Measurements from ENCODE around the gene GFOD1. TPM values are rescaled to one million over a fixed set of nuclear protein-coding genes. Genes with fewer than 3 reads are reported as not detected.

GFOD1 gene
- total RNA-seq, 1 experiment from 2014 or later = 29.5 TPM

DNA sequence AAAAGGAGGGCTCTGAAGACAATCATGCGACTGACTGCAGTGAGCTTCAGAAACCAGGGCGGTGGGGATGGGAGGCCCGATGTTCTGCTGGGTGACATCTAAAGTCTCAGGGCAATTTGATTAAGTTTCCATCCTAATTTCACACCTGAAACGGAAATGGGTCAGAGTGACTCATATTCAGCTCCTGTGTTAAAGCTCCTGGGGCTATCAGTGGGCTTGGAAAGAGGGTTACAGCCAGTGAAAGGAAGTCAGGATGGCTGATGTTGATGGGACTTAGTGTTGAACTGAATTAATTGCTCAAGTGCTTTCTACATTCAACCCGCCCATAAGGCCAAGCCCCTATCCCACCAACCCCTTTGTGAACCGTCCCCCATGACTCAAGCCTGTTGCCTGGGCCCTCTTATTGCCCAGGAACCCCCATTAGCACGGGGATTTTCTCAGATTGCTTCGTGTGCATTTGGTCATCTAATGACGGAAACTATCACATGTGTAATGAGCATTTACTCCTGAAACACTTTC lies 112.0 kb downstream of the GFOD1 start:
- DNase-seq = peak; percentile 78
- H3K4me3 ChIP-seq (ENCODE audit: low read length) = no peak overlapping the region; the same call in 1 of the 2 replicates

DNA sequence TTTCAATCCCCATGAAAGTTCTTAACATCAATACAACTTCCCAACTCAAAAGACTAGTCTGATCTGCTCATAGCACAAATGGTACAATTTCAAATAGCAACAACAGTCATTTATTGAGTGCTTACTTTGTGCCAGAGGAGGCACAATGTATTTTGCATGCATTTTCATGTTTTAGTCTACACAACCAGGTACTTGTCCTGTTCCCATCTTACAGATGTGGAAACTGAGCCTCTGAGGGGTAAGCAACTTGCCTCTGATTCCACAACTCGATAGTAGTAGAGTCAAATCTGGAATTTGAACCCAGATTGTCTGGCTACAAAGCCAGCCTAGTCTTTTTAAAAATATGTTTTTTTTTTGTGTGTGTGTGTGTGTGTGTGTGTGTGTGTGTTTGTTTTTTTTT lies 113.5 kb downstream of the GFOD1 start:
- Histone ChIP-seq H2AFZ (ENCODE audit: low read length) (no peak overlapping the region), H3K9ac (ENCODE audit: low read length) (0 out of 2 replicates have a peak overlapping the region, but pooled peaks have one; percentile 16), H3K27ac (ENCODE audit: low read length) (peak overlapping the region; percentile 84), H3K9me3 (ENCODE audit: low read length) (no peaks in the 10 kb centered on the region), H3K4me1 (ENCODE audit: low read length) (peaks cover 97% of the 10 kb centered on the region), H4K20me1 (ENCODE audit: insufficient read depth, low read depth, low read length) (no peaks in the 10 kb centered on the region), H3K27me3 (ENCODE audit: low read length) (no peaks in the 10 kb centered on the region), H3K9me2 (replicated peaks; ENCODE audit: insufficient read depth, low read length) (no peaks in the 10 kb centered on the region), H3K79me2 (ENCODE audit: low read length) (peaks cover 68% of the 10 kb centered on the region), H3K36me3 (ENCODE audit: insufficient read depth, low read length) (no peaks in the 10 kb centered on the region), H3K4me3 (ENCODE audit: low read length) (no peak overlapping the region), H3K4me2 (ENCODE audit: low read depth, low read length, poor library complexity, severe bottlenecking) (peak overlapping the region; percentile 34)
- no peak for DNase-seq

More for the DNA sequence above, 112.0 kb downstream of the GFOD1 start:
- peaks cover 97% of the 10 kb centered on the region for H3K4me1 ChIP-seq (ENCODE audit: low read length)
- H3K27ac ChIP-seq (ENCODE audit: low read length) = peak overlapping the region; percentile 79
- H3K4me2 ChIP-seq (ENCODE audit: low read depth, low read length, poor library complexity, severe bottlenecking) = peak overlapping the region; percentile 30
- no peaks in the 10 kb centered on the region for H4K20me1 ChIP-seq (ENCODE audit: insufficient read depth, low read depth, low read length)
- peak overlapping the region; percentile 31; the same call in 1 of the 2 replicates for H3K9ac ChIP-seq (ENCODE audit: low read length)
- H3K79me2 ChIP-seq (ENCODE audit: low read length) = peaks cover 53% of the 10 kb centered on the region
- H3K9me3 ChIP-seq (ENCODE audit: low read length) = no peaks in the 10 kb centered on the region
- H3K27me3 ChIP-seq (ENCODE audit: low read length) = no peaks in the 10 kb centered on the region
- H3K36me3 ChIP-seq (ENCODE audit: insufficient read depth, low read length) = no peaks in the 10 kb centered on the region
- H2AFZ ChIP-seq (ENCODE audit: low read length) = no peak overlapping the region
- no peaks in the 10 kb centered on the region for H3K9me2 ChIP-seq (replicated peaks; ENCODE audit: insufficient read depth, low read length)

- Histone ChIP-seq H3K4me1 (ENCODE audit: low read length) (peaks cover 97% of the 10 kb centered on the region), H3K9ac (ENCODE audit: low read length) (peak overlapping the region; percentile 16; the same call in 1 of the 2 replicates), H3K36me3 (ENCODE audit: insufficient read depth, low read length) (no peaks in the 10 kb centered on the region), H3K4me2 (ENCODE audit: low read depth, low read length, poor library complexity, severe bottlenecking) (peak overlapping the region; percentile 34), H3K9me3 (ENCODE audit: low read length) (no peaks in the 10 kb centered on the region), H3K4me3 (ENCODE audit: low read length) (no peak overlapping the region), H3K27me3 (ENCODE audit: low read length) (no peaks in the 10 kb centered on the region), H3K79me2 (ENCODE audit: low read length) (peaks cover 68% of the 10 kb centered on the region), H3K9me2 (replicated peaks; ENCODE audit: insufficient read depth, low read length) (no peaks in the 10 kb centered on the region), H2AFZ (ENCODE audit: low read length) (no peak overlapping the region), H4K20me1 (ENCODE audit: insufficient read depth, low read depth, low read length) (no peaks in the 10 kb centered on the region), H3K27ac (ENCODE audit: low read length) (peak overlapping the region; percentile 84)
- no peak for DNase-seq
Measured at GRCh38 chr6:13373488-13373886, 113.9 kb downstream of the GFOD1 start.

GRCh38 chr6:13372688-13373487 lies 114.5 kb downstream of the GFOD1 start:
- Histone ChIP-seq H2AFZ (ENCODE audit: low read length) (no peak overlapping the region), H3K79me2 (ENCODE audit: low read length) (peaks cover 68% of the 10 kb centered on the region), H3K27ac (ENCODE audit: low read length) (peak overlapping the region; percentile 84), H3K4me3 (ENCODE audit: low read length) (no peak overlapping the region), H3K27me3 (ENCODE audit: low read length) (no peaks in the 10 kb centered on the region), H3K36me3 (ENCODE audit: insufficient read depth, low read length) (no peaks in the 10 kb centered on the region), H3K9me2 (replicated peaks; ENCODE audit: insufficient read depth, low read length) (no peaks in the 10 kb centered on the region), H3K9me3 (ENCODE audit: low read length) (no peaks in the 10 kb centered on the region), H3K9ac (ENCODE audit: low read length) (peak overlapping the region; percentile 16), H3K4me2 (ENCODE audit: low read depth, low read length, poor library complexity, severe bottlenecking) (peak overlapping the region; percentile 34), H3K4me1 (ENCODE audit: low read length) (peaks cover 97% of the 10 kb centered on the region), H4K20me1 (ENCODE audit: insufficient read depth, low read depth, low read length) (no peaks in the 10 kb centered on the region)
- DNase-seq = no peak

GRCh38 chr6:13372076-13372475 lies 115.3 kb downstream of the GFOD1 start:
- H4K20me1 ChIP-seq (ENCODE audit: insufficient read depth, low read depth, low read length) = no peaks in the 10 kb centered on the region
- H3K27me3 ChIP-seq (ENCODE audit: low read length) = no peaks in the 10 kb centered on the region
- no peak overlapping the region for H3K4me2 ChIP-seq (ENCODE audit: low read depth, low read length, poor library complexity, severe bottlenecking)
- H3K79me2 ChIP-seq (ENCODE audit: low read length) = peaks cover 67% of the 10 kb centered on the region
- H2AFZ ChIP-seq (ENCODE audit: low read length) = no peak overlapping the region
- H3K9me2 ChIP-seq (replicated peaks; ENCODE audit: insufficient read depth, low read length) = no peaks in the 10 kb centered on the region
- H3K27ac ChIP-seq (ENCODE audit: low read length) = peak overlapping the region; percentile 84
- H3K9me3 ChIP-seq (ENCODE audit: low read length) = no peaks in the 10 kb centered on the region
- no peak overlapping the region; the same call in 1 of the 2 replicates for H3K9ac ChIP-seq (ENCODE audit: low read length)
- peaks cover 97% of the 10 kb centered on the region for H3K4me1 ChIP-seq (ENCODE audit: low read length)
- no peaks in the 10 kb centered on the region for H3K36me3 ChIP-seq (ENCODE audit: insufficient read depth, low read length)
- no peak for DNase-seq
- no peak overlapping the region for H3K4me3 ChIP-seq (ENCODE audit: low read length)

DNA sequence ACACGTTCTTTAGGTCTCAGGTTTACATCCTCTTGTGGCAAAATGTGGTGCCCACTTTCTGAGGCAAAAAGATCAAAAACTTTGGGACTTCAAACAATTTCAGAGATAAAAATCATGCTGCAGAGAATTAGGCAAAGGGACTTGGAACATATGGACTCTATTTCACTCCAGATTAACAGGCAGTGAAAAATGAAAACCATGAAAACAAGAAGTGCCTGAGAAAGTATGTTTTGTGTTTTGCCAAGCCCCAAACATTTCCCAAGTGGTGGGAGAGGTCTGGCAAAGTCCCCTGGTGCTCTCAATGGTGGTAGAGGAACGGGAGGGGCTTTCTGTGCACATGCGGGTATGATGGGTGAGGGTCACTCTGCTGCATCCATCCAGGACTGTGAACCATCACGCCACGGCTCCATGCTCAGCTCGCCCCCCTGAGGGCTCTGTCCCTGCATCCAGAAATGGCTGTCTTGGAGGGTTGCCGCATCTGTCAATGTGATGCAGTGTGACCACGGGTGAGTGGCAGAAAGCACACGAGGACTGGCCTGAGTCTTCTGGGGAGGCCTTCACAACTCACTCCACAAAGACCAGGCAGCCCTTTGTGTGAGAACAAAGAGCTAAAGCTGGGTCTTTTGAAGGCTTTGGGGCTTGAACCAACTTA lies 115.9 kb downstream of the GFOD1 start:
- no peak for DNase-seq
- H3K9me2 ChIP-seq (replicated peaks; ENCODE audit: insufficient read depth, low read length) = no peaks in the 10 kb centered on the region
- H3K9me3 ChIP-seq (ENCODE audit: low read length) = no peaks in the 10 kb centered on the region
- H3K27me3 ChIP-seq (ENCODE audit: low read length) = no peaks in the 10 kb centered on the region
- H3K27ac ChIP-seq (ENCODE audit: low read length) = peak overlapping the region; percentile 84
- H3K9ac ChIP-seq (ENCODE audit: low read length) = no peak overlapping the region
- no peak overlapping the region for H3K4me2 ChIP-seq (ENCODE audit: low read depth, low read length, poor library complexity, severe bottlenecking)
- no peak overlapping the region for H3K4me3 ChIP-seq (ENCODE audit: low read length)
- peaks cover 94% of the 10 kb centered on the region for H3K4me1 ChIP-seq (ENCODE audit: low read length)
- peaks cover 63% of the 10 kb centered on the region for H3K79me2 ChIP-seq (ENCODE audit: low read length)
- no peaks in the 10 kb centered on the region for H3K36me3 ChIP-seq (ENCODE audit: insufficient read depth, low read length)
- H4K20me1 ChIP-seq (ENCODE audit: insufficient read depth, low read depth, low read length) = no peaks in the 10 kb centered on the region
- H2AFZ ChIP-seq (ENCODE audit: low read length) = no peak overlapping the region

DNA sequence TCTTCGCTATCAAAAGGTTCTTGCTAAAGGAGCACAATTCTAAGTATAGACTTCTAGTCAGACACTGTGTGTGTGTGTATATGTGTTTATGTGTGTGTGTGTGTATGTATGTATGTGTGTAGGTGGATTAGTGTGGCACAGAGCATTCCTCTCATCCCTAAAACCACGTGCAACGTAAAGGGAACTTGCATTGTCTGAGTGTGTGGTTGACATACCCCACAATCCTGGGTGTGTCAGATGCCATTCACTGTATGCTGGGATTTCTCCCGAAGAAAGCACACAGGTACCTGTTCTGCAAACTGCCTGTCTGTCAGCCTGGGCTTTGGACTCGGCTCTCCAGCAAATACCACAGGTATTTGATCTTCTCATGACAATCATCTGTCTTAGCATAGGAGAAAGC lies 116.8 kb downstream of the GFOD1 start:
- Histone ChIP-seq H3K27me3 (ENCODE audit: low read length) (no peaks in the 10 kb centered on the region), H3K36me3 (ENCODE audit: insufficient read depth, low read length) (no peaks in the 10 kb centered on the region), H3K79me2 (ENCODE audit: low read length) (peaks cover 56% of the 10 kb centered on the region)

DNA sequence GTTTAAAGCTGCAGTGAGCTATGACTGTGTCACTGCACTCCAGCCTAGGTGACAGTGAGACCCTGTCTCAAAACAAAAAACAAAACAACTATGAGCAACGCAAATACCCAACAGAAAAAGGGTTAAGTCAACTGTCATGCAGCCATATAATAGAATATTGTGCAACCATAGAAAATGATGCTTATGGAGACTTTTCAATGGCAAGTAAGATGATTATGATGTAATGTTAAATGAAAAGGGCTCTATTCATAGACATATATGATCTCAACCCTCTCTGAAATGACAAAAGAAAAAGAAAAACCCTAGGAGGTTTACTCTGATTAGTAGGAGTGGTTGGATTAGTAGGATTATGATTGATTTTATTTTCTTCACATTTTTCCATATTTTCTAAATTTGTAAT lies 117.8 kb downstream of the GFOD1 start:
- Histone ChIP-seq H3K27me3 (ENCODE audit: low read length) (no peaks in the 10 kb centered on the region), H4K20me1 (ENCODE audit: insufficient read depth, low read depth, low read length) (no peaks in the 10 kb centered on the region), H3K4me2 (ENCODE audit: low read depth, low read length, poor library complexity, severe bottlenecking) (no peak overlapping the region), H3K9me3 (ENCODE audit: low read length) (no peaks in the 10 kb centered on the region), H3K4me1 (ENCODE audit: low read length) (peaks cover 75% of the 10 kb centered on the region), H3K9ac (ENCODE audit: low read length) (no peak overlapping the region), H2AFZ (ENCODE audit: low read length) (no peak overlapping the region), H3K36me3 (ENCODE audit: insufficient read depth, low read length) (no peaks in the 10 kb centered on the region), H3K79me2 (ENCODE audit: low read length) (peaks cover 48% of the 10 kb centered on the region), H3K27ac (ENCODE audit: low read length) (peak overlapping the region; percentile 84), H3K4me3 (ENCODE audit: low read length) (no peak overlapping the region), H3K9me2 (replicated peaks; ENCODE audit: insufficient read depth, low read length) (no peaks in the 10 kb centered on the region)
- no peak for DNase-seq

More for the DNA sequence above, 116.8 kb downstream of the GFOD1 start:
- no peaks in the 10 kb centered on the region for H3K9me3 ChIP-seq (ENCODE audit: low read length)
- no peaks in the 10 kb centered on the region for H4K20me1 ChIP-seq (ENCODE audit: insufficient read depth, low read depth, low read length)
- H2AFZ ChIP-seq (ENCODE audit: low read length) = no peak overlapping the region
- H3K4me2 ChIP-seq (ENCODE audit: low read depth, low read length, poor library complexity, severe bottlenecking) = no peak overlapping the region
- peak overlapping the region; percentile 84 for H3K27ac ChIP-seq (ENCODE audit: low read length)
- peaks cover 84% of the 10 kb centered on the region for H3K4me1 ChIP-seq (ENCODE audit: low read length)
- no peak for DNase-seq
- H3K9me2 ChIP-seq (replicated peaks; ENCODE audit: insufficient read depth, low read length) = no peaks in the 10 kb centered on the region
- H3K9ac ChIP-seq (ENCODE audit: low read length) = no peak overlapping the region
- H3K4me3 ChIP-seq (ENCODE audit: low read length) = no peak overlapping the region

Data from Karpas-422 (cell line).